Testis (tissue), 2 donors: ENCODE data around the gene ANXA8.
"Not testable (repeated sequence)": the region's sequence is repeated elsewhere in the genome, so short reads cannot be mapped to it uniquely, and the experiment has no call there.

Source experiments
- POLR2A ChIP-seq: fragments of 450-650 bp; IDR thresholded peaks from one replicate; pipeline ENCODE4 v1.6.1; 2017; ENCODE audit warnings: antibody characterized with exemption, mild to moderate bottlenecking, moderate library complexity
- TF ChIP-seq, protein P1 (sequence below), 3 experiments: fragments of 450-650 bp in 2 of 3; fragments of 200-600 bp in 1 of 3; sonication (generic) in 1 of 3; IDR thresholded peaks; one replicate each; pipeline ENCODE4 v1.5.1; 2016 to 2019; ENCODE audit warnings: antibody characterized with exemption in 3 of 3, mild to moderate bottlenecking in 2 of 3, moderate library complexity in 1 of 3

DNA sequence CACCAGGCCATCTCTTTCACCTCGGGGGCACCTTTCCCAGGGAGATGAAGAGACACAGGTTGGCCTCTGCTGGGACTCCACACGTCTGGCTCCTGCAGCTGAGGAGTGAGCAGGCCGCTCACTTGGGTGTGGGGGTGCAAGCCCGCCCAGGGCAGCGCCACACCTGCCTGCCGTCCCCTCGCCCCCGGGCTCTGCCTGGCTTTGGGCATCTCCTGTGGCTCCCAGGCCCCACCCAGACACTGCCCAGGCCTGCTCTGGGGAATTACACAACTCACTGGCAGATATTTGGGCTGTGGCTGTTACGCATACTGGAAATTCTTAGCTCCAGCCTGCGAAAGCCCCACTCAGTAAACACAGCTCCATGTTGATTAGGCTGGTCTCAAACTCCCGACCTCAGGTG, at the start of gene ANXA8:
- TF ChIP-seq, protein P1, sequence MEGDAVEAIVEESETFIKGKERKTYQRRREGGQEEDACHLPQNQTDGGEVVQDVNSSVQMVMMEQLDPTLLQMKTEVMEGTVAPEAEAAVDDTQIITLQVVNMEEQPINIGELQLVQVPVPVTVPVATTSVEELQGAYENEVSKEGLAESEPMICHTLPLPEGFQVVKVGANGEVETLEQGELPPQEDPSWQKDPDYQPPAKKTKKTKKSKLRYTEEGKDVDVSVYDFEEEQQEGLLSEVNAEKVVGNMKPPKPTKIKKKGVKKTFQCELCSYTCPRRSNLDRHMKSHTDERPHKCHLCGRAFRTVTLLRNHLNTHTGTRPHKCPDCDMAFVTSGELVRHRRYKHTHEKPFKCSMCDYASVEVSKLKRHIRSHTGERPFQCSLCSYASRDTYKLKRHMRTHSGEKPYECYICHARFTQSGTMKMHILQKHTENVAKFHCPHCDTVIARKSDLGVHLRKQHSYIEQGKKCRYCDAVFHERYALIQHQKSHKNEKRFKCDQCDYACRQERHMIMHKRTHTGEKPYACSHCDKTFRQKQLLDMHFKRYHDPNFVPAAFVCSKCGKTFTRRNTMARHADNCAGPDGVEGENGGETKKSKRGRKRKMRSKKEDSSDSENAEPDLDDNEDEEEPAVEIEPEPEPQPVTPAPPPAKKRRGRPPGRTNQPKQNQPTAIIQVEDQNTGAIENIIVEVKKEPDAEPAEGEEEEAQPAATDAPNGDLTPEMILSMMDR (IDR thresholded peaks at IDR 0.05), result not testable (repeated sequence)
- TF ChIP-seq POLR2A, result not testable (repeated sequence)
